SK-N-SH treated with all-trans-retinoic acid at 6 μM for 48 hours (cell line): Measurements from ENCODE around the gene CARS1.

Experiments
- ARNTL ChIP-seq: fragments of 450-650 bp; formaldehyde crosslinking; IDR thresholded peaks from 2 replicates; pipeline ENCODE4 v1.5.0; 2020; ENCODE audit warnings: low read depth, mild to moderate bottlenecking, moderate library complexity, borderline replicate concordance
- BACH2 ChIP-seq: fragments of 250-450 bp; sonication (Bioruptor Pico); IDR thresholded peaks from 2 replicates; pipeline ENCODE4 v1.9.0; 2021; ENCODE audit warnings: mild to moderate bottlenecking, borderline replicate concordance
- ISL1 ChIP-seq: fragments of 250-450 bp; sonication (Bioruptor Pico); IDR thresholded peaks from 2 replicates; pipeline ENCODE4 v2.1.2; 2022; ENCODE audit warnings: mild to moderate bottlenecking, moderate library complexity
- SNAI2 ChIP-seq: fragments of 250-450 bp; sonication (Bioruptor Pico); IDR thresholded peaks from 2 replicates; pipeline ENCODE4 v1.5.0; 2020; ENCODE audit warnings: mild to moderate bottlenecking, moderate library complexity
- TOX ChIP-seq: fragments of 250-450 bp; sonication (Bioruptor Pico); IDR thresholded peaks from 2 replicates; pipeline ENCODE4 v1.8.0; 2021; ENCODE audit warnings: mild to moderate bottlenecking, moderate library complexity, borderline replicate concordance
- ZFP3 ChIP-seq: fragments of 250-450 bp; sonication (Bioruptor Pico); IDR thresholded peaks from 2 replicates; pipeline ENCODE4 v1.5.0; 2020; ENCODE audit warnings: mild to moderate bottlenecking, moderate library complexity
- TF ChIP-seq, protein P1 (sequence below): fragments of 250-450 bp; sonication (Bioruptor Pico); IDR thresholded peaks from 2 replicates; pipeline ENCODE4 v1.5.1; 2020; ENCODE audit warnings: low read depth, mild to moderate bottlenecking, moderate library complexity
- TF ChIP-seq, protein P2 (sequence below): fragments of 250-450 bp; sonication (Bioruptor Pico); IDR thresholded peaks from 2 replicates; pipeline ENCODE4 v1.8.0; 2021; ENCODE audit warnings: low read depth, mild to moderate bottlenecking, moderate library complexity, borderline replicate concordance

DNA sequence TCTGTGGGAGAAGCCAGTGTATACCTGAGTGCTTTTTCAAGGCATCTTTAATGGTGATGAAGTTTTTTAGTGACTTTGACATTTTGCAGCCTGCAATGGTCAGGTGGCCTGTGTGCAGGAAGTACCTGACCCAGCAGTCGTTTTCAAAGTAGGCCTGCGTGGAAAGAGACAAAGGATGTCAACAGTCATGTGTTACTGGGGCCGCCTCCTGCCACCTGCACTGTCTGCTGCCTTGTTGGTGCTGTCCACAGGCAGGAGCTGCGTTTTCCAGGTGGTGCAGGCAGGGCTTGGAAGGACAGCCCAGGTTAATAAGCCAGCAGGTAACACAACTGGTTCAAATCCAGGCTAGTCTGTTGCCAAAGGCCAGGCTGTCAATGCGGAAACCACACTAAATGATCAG, 38.6 kb downstream of the CARS1 start:
- TF ChIP-seq ZFP3 (CRISPR knock-in tag) (no peak), BACH2 (CRISPR knock-in tag) (no peak), TOX (CRISPR knock-in tag) (no peak), SNAI2 (CRISPR knock-in tag) (no peak), ISL1 (CRISPR knock-in tag) (no peak), ARNTL (CRISPR knock-in tag) (no peak)
- TF ChIP-seq, protein P1, sequence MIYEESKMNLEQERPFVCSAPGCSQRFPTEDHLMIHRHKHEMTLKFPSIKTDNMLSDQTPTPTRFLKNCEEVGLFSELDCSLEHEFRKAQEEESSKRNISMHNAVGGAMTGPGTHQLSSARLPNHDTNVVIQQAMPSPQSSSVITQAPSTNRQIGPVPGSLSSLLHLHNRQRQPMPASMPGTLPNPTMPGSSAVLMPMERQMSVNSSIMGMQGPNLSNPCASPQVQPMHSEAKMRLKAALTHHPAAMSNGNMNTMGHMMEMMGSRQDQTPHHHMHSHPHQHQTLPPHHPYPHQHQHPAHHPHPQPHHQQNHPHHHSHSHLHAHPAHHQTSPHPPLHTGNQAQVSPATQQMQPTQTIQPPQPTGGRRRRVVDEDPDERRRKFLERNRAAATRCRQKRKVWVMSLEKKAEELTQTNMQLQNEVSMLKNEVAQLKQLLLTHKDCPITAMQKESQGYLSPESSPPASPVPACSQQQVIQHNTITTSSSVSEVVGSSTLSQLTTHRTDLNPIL (CRISPR knock-in tag), result no peak
- TF ChIP-seq, protein P2, sequence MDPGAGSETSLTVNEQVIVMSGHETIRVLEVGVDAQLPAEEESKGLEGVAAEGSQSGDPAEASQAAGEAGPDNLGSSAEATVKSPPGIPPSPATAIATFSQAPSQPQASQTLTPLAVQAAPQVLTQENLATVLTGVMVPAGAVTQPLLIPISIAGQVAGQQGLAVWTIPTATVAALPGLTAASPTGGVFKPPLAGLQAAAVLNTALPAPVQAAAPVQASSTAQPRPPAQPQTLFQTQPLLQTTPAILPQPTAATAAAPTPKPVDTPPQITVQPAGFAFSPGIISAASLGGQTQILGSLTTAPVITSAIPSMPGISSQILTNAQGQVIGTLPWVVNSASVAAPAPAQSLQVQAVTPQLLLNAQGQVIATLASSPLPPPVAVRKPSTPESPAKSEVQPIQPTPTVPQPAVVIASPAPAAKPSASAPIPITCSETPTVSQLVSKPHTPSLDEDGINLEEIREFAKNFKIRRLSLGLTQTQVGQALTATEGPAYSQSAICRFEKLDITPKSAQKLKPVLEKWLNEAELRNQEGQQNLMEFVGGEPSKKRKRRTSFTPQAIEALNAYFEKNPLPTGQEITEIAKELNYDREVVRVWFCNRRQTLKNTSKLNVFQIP (CRISPR knock-in tag), result no peak
